OCI-LY1 (cell line): ENCODE results near the gene FGF22.

ENCODE experiments used
- H2AFZ ChIP-seq: fragments of 200-600 bp; sonication (generic), shearing (Covaris generic); 2 replicates; pipeline ENCODE4 v1.6.0; 2014; ENCODE audit warnings: antibody characterized with exemption, mild to moderate bottlenecking, low read length
- H3F3A ChIP-seq: fragments of 200-600 bp; sonication (generic), shearing (Covaris generic); 2 replicates; pipeline ENCODE4 v1.6.0; 2014; ENCODE audit warnings: mild to moderate bottlenecking, antibody characterized with exemption, low read length, moderate library complexity; ENCODE audit not compliant: insufficient read depth
- H3K27ac ChIP-seq: fragments of 200-600 bp; sonication (generic); 2 replicates; pipeline ENCODE4 v1.5.1; 2014; ENCODE audit warnings: low read length, mixed run types, mild to moderate bottlenecking, low read depth; ENCODE audit not compliant: poor library complexity, severe bottlenecking
- H3K27me3 ChIP-seq: fragments of 200-600 bp; sonication (generic); 2 replicates; pipeline ENCODE4 v1.6.0; 2014; ENCODE audit warnings: antibody characterized with exemption, mild to moderate bottlenecking, low read length, moderate library complexity; ENCODE audit not compliant: insufficient read depth
- H3K36me3 ChIP-seq: fragments of 200-600 bp; sonication (generic); 2 replicates; pipeline ENCODE4 v1.6.1; 2014; ENCODE audit warnings: mild to moderate bottlenecking, antibody characterized with exemption, low read length, moderate library complexity, mixed read lengths; ENCODE audit not compliant: insufficient read depth
- H3K4me1 ChIP-seq: fragments of 200-600 bp; sonication (generic); 2 replicates; pipeline ENCODE4 v1.5.1; 2014; ENCODE audit warnings: mild to moderate bottlenecking, low read length, moderate library complexity; ENCODE audit not compliant: insufficient read depth, severe bottlenecking
- H3K4me2 ChIP-seq: fragments of 200-600 bp; sonication (generic), shearing (Covaris generic); 2 replicates; pipeline ENCODE4 v1.6.1; 2014; ENCODE audit warnings: low read length
- H3K4me3 ChIP-seq: fragments of 200-600 bp; sonication (generic); 2 replicates; pipeline ENCODE4 v1.5.1; 2014; ENCODE audit warnings: low read length, low read depth, mild to moderate bottlenecking, mixed read lengths; ENCODE audit not compliant: poor library complexity, severe bottlenecking
- H3K79me2 ChIP-seq: fragments of 200-600 bp; shearing (Covaris generic); 2 replicates; pipeline ENCODE4 v1.6.1; 2016; ENCODE audit warnings: mixed run types, low read length, mixed read lengths; ENCODE audit not compliant: insufficient read depth
- H3K9ac ChIP-seq: fragments of 200-600 bp; sonication (generic), shearing (Covaris generic); 2 replicates; pipeline ENCODE4 v1.6.1; 2014; ENCODE audit warnings: mild to moderate bottlenecking, low read length, mixed read lengths
- H3K9me2 ChIP-seq: fragments of 200-600 bp; sonication (generic), shearing (Covaris generic); 2 replicates; pipeline ENCODE4 v1.6.1; 2014; ENCODE audit warnings: low read depth, mild to moderate bottlenecking, low read length, mixed read lengths
- H3K9me3 ChIP-seq: fragments of 200-600 bp; shearing (Covaris generic); 2 replicates; pipeline ENCODE4 v1.6.1; 2014; ENCODE audit warnings: low read length, mixed read lengths
- H4K20me1 ChIP-seq: fragments of 200-600 bp; sonication (generic), shearing (Covaris generic); 2 replicates; pipeline ENCODE4 v1.6.0; 2016; ENCODE audit warnings: mild to moderate bottlenecking, low read length; ENCODE audit not compliant: insufficient read depth
- CTCF ChIP-seq: fragments of 200-600 bp; sonication (generic), shearing (Covaris generic); IDR thresholded peaks from 2 replicates; pipeline ENCODE4 v1.5.1; 2017; ENCODE audit warnings: mild to moderate bottlenecking, antibody characterized with exemption, low read length, moderate library complexity, mixed read lengths
- EZH2 ChIP-seq: fragments of 200-600 bp; sonication (generic), shearing (Covaris generic); IDR thresholded peaks from 2 replicates; pipeline ENCODE4 v1.8.0; 2017; ENCODE audit warnings: borderline replicate concordance, mixed run types, mild to moderate bottlenecking, antibody characterized with exemption, low read length, moderate library complexity, mixed read lengths

The FGF22 gene

GRCh38 chr19:648904-649801, 9.5 kb downstream of the FGF22 start:
- Histone ChIP-seq H3F3A (no peaks in the 10 kb centered on the region), H3K36me3 (peaks cover 89% of the 10 kb centered on the region), H3K4me2 (no peak overlapping the region), H4K20me1 (no peaks in the 10 kb centered on the region), H3K27me3 (no peaks in the 10 kb centered on the region), H3K9ac (no peak overlapping the region), H3K9me2 (no peaks in the 10 kb centered on the region), H3K9me3 (no peaks in the 10 kb centered on the region), H3K79me2 (peaks cover 10% of the 10 kb centered on the region), H3K27ac (no peak overlapping the region), H3K4me1 (no peaks in the 10 kb centered on the region), H3K4me3 (no peak overlapping the region), H2AFZ (no peak overlapping the region)
- TF ChIP-seq EZH2 (no peak), CTCF (no peak)

GRCh38 chr19:650121-650520, 10.4 kb downstream of the FGF22 start:
- Histone ChIP-seq H3K4me1 (no peaks in the 10 kb centered on the region), H3K27me3 (no peaks in the 10 kb centered on the region), H3K9me3 (no peaks in the 10 kb centered on the region), H3K9ac (no peak overlapping the region), H3K9me2 (no peaks in the 10 kb centered on the region), H3F3A (no peaks in the 10 kb centered on the region), H4K20me1 (no peaks in the 10 kb centered on the region), H3K27ac (no peak overlapping the region), H2AFZ (no peak overlapping the region), H3K4me2 (no peak overlapping the region), H3K79me2 (peaks cover 18% of the 10 kb centered on the region), H3K36me3 (peaks cover 86% of the 10 kb centered on the region), H3K4me3 (no peak overlapping the region)
- TF ChIP-seq CTCF (no peak), EZH2 (no peak)

GRCh38 chr19:651114-651818, 11.6 kb downstream of the FGF22 start:
- Histone ChIP-seq H3K9me2 (no peaks in the 10 kb centered on the region), H3F3A (no peaks in the 10 kb centered on the region), H3K9me3 (no peaks in the 10 kb centered on the region), H3K4me3 (no peak overlapping the region), H3K79me2 (peaks cover 29% of the 10 kb centered on the region), H2AFZ (no peak overlapping the region), H3K27ac (no peak overlapping the region), H3K4me1 (no peaks in the 10 kb centered on the region), H3K4me2 (no peak overlapping the region), H3K27me3 (no peaks in the 10 kb centered on the region), H4K20me1 (no peaks in the 10 kb centered on the region), H3K9ac (no peak overlapping the region), H3K36me3 (peaks cover 86% of the 10 kb centered on the region)
- TF ChIP-seq EZH2 (no peak), CTCF (no peak)
